OCI-LY3 (cell line): Measurements from ENCODE around the gene ACOT4.

Experiments used
- CTCF ChIP-seq: fragments of 200-600, 300-600 bp; sonication (generic); IDR thresholded peaks from 2 replicates; pipeline ENCODE4 v1.5.1; 2014; ENCODE audit warnings: antibody characterized with exemption, low read length, low read depth
- EZH2phosphoT487 ChIP-seq: fragments of 200-600 bp; shearing (Covaris generic); IDR thresholded peaks from 2 replicates; pipeline ENCODE4 v1.6.1; 2018; ENCODE audit warnings: antibody characterized with exemption, mixed run types, low read depth

GRCh38 chr14:73634011-73634833 is 42.5 kb downstream of the ACOT4 start:
- TF ChIP-seq CTCF, result no peak
- no peak for TF ChIP-seq EZH2phosphoT487
